GM12878 (cell line): ENCODE measurements around the gene KIF22. TPM values are rescaled to one million over a fixed set of nuclear protein-coding genes. Genes with fewer than 3 reads are reported as not detected.

ENCODE experiments used
- ATF3 ChIP-seq: IDR thresholded peaks from 2 replicates; pipeline ENCODE4 v1.6.1; 2011; ENCODE audit warnings: low read depth, mild to moderate bottlenecking, low read length, moderate library complexity, borderline replicate concordance; ENCODE audit errors: extremely low read depth
- DPF2 ChIP-seq: fragments of 450-650 bp; IDR thresholded peaks from 2 replicates; pipeline ENCODE4 v1.6.1; 2017; ENCODE audit warnings: mild to moderate bottlenecking
- E4F1 ChIP-seq: fragments of 450-650 bp; IDR thresholded peaks from 2 replicates; pipeline ENCODE4 v1.6.1; 2018; ENCODE audit warnings: borderline replicate concordance, mild to moderate bottlenecking; ENCODE audit not compliant: partially characterized antibody
- ELK1 ChIP-seq: IDR thresholded peaks from 2 replicates; pipeline ENCODE4 v1.6.1; 2012; ENCODE audit warnings: low read depth, low read length, improper control_type of control experiment
- GABPA ChIP-seq: IDR thresholded peaks from 2 replicates; pipeline ENCODE4 v1.6.1; 2014; ENCODE audit warnings: antibody characterized with exemption, low read depth, mild to moderate bottlenecking, inconsistent platforms
- HDAC2 ChIP-seq: fragments of 200-600 bp; sonication (generic); IDR thresholded peaks from 2 replicates; pipeline ENCODE4 v1.6.1; 2017
- HDAC6 ChIP-seq: fragments of 200-600 bp; sonication (generic); IDR thresholded peaks from one replicate; pipeline ENCODE4 v1.8.0; 2017; ENCODE audit warnings: antibody characterized with exemption; ENCODE audit not compliant: unreplicated experiment
- IRF5 ChIP-seq: fragments of 450-650 bp; IDR thresholded peaks from 2 replicates; pipeline ENCODE4 v1.6.1; 2017; ENCODE audit warnings: borderline replicate concordance
- KDM1A ChIP-seq: fragments of 200-600 bp; sonication (generic); IDR thresholded peaks from 2 replicates; pipeline ENCODE4 v1.6.1; 2016; ENCODE audit warnings: borderline replicate concordance
- MEF2A ChIP-seq: IDR thresholded peaks from 2 replicates; pipeline ENCODE4 v1.6.1; 2011; ENCODE audit warnings: low read depth, mild to moderate bottlenecking, low read length, moderate library complexity; ENCODE audit not compliant: insufficient read depth
- NRF1 ChIP-seq: conservative IDR thresholded peaks from 2 replicates; pipeline ENCODE4 v1.6.1; 2011; ENCODE audit warnings: mild to moderate bottlenecking, low read depth, low read length, improper control_type of control experiment
- POLR2A ChIP-seq: IDR thresholded peaks from 2 replicates; pipeline ENCODE4 v1.6.1; 2011; ENCODE audit warnings: low read depth, mild to moderate bottlenecking, low read length
- RFX5 ChIP-seq: IDR thresholded peaks from 2 replicates; pipeline ENCODE4 v1.6.1; 2011; ENCODE audit warnings: low read depth, low read length, improper control_type of control experiment
- SKIL ChIP-seq: fragments of 450-650 bp; IDR thresholded peaks from 2 replicates; pipeline ENCODE4 v1.6.1; 2017; ENCODE audit warnings: mild to moderate bottlenecking, low read depth, inconsistent platforms; ENCODE audit not compliant: poor library complexity, severe bottlenecking
- SREBF2 ChIP-seq: IDR thresholded peaks from 2 replicates; pipeline ENCODE4 v1.6.1; 2012; ENCODE audit warnings: mild to moderate bottlenecking, low read length
- SUPT20H ChIP-seq: IDR thresholded peaks from 2 replicates; pipeline ENCODE4 v1.6.1; 2011; ENCODE audit warnings: low read depth, mild to moderate bottlenecking, low read length, moderate library complexity, borderline replicate concordance; ENCODE audit not compliant: control insufficient read depth
- ZBTB40 ChIP-seq: fragments of 450-650 bp; IDR thresholded peaks from 2 replicates; pipeline ENCODE4 v1.6.1; 2016; ENCODE audit warnings: mild to moderate bottlenecking, moderate library complexity, borderline replicate concordance
- polyA plus RNA-seq, 11 experiments: library from polyadenylated mRNA; depleted of rRNA in 4 of 11; unstranded in 6 of 11; stranded (reverse) in 5 of 11; fragments of >200 nt; fragmentation: Nextera tagmentation in 4 of 11; fragmentation: Illumina TruSeq in 1 of 11; extraction: Ambion mirVana in 4 of 11; extraction: Trizol in 1 of 11; gene quantifications; 1 replicate in 1 of 11; 2 replicates in 10 of 11; pipeline versions ENCODE4 v1.2.1 to v1.2.3, GENCODE V29; 2011 to 2016; ENCODE audit warnings: inconsistent platforms in 2 of 11, missing spikeins in 2 of 11, low read depth in 1 of 11
- total RNA-seq, 4 experiments: library from RNA; depleted of rRNA in 3 of 4; stranded (reverse); fragments of >200 nt in 3 of 4; fragmentation: Illumina TruSeq in 1 of 4; extraction: Trizol in 1 of 4; gene quantifications; 2 replicates each; pipeline versions ENCODE4 v1.2.1 to v1.2.3, GENCODE V29; 2013 to 2021

Gene KIF22
- total and polyA plus RNA-seq, 10 of the 15 experiments (the other 5 are each of a cell fraction or from before 2014, with no cell fraction given), result 7.6 to 158 (median 132) TPM

GRCh38 chr16:29820730-29821642 is 30.4 kb downstream of the KIF22 start (continued):
- TF ChIP-seq SKIL (no peak), E4F1 (no peak), SREBF2 (no peak), RFX5 (no peak), GABPA (no peak), SUPT20H (no peak), IRF5 (no peak), ZBTB40 (no peak), ELK1 (no peak), ATF3 (peak; percentile 81; the same call in 1 of the 2 replicates), HDAC2 (no peak), DPF2 (peak; percentile 28; the same call in 1 of the 2 replicates), POLR2A (peak; percentile 87), MEF2A (no peak), HDAC6 (no peak), KDM1A (no peak), NRF1 (no peak)
